ENCODE data around the gene CFAP46. TPM values are rescaled to one million over a fixed set of nuclear protein-coding genes. Genes with fewer than 3 reads are reported as not detected.
"Not testable (repeated sequence)": the region's sequence is repeated elsewhere in the genome, so short reads cannot be mapped to it uniquely, and the experiment has no call there.

Gene CFAP46
- total RNA-seq, 2 experiments from 2014 or later = 1.1 to 1.5 TPM

DNA sequence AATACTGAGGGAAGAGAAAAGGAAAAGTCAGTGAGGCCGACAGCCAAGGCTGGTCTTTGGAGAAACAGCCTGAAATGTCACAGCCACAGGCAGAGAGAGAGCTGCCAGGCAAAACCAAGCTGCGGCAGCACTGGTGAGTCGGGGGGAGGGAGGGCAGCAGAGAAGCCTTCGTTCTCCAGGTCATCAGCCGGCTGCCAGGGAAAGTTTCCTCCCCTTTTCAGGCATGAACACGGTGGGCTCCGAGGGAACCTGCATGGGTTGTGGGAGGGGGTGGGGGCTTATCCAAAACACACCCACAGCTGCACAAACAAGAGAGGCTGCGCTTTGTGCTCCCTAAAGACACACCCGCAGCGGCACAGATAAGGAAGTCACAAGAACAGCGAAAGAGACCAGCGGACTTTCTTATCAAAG lies 94.1 kb downstream of the CFAP46 start:
- DNase-seq = no peak
- Mint-ChIP-seq H3K36me3 (no peaks in the 10 kb centered on the region), H3K9me3 (no peaks in the 10 kb centered on the region), H3K27ac (no peak overlapping the region), H3K4me1 (peaks cover 9% of the 10 kb centered on the region), H3K4me3 (peak overlapping the region; percentile 42), H3K27me3 (no peaks in the 10 kb centered on the region)

GRCh38 chr10:132847856-132848255 lies 94.5 kb downstream of the CFAP46 start:
- Mint-ChIP-seq H3K27me3 (no peaks in the 10 kb centered on the region), H3K27ac (no peak overlapping the region), H3K9me3 (peaks cover 1% of the 10 kb centered on the region), H3K36me3 (no peaks in the 10 kb centered on the region), H3K4me3 (peak overlapping the region; percentile 42), H3K4me1 (peaks cover 9% of the 10 kb centered on the region)
- no peak for DNase-seq

DNA sequence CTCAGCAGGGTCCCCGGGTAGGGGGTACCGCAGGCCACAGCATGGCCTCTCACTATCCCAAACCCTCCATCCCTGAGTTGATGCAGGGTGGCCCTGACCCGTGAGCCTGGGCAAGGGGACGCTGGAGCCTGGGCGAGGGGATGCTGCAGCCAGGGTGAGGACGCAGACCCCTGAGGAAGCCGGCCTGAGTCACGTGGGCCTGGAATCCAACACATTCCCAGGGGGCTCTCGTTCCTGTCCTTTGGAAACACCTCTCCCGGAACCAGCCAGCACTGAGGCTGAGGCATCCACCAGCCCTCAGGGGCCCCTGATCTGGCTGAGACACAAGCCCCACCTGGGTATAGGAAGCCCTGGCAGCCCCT lies 95.0 kb downstream of the CFAP46 start:
- H3K27me3 Mint-ChIP-seq = peaks cover under 1% of the 10 kb centered on the region
- H3K27ac Mint-ChIP-seq = no peak overlapping the region
- H3K9me3 Mint-ChIP-seq = peaks cover 6% of the 10 kb centered on the region
- no peak for DNase-seq
- H3K4me1 Mint-ChIP-seq = peaks cover 9% of the 10 kb centered on the region
- no peaks in the 10 kb centered on the region for H3K36me3 Mint-ChIP-seq
- peak overlapping the region; percentile 42 for H3K4me3 Mint-ChIP-seq

GRCh38 chr10:132846631-132847415 lies 95.5 kb downstream of the CFAP46 start:
- Mint-ChIP-seq H3K27ac (no peak overlapping the region), H3K36me3 (no peaks in the 10 kb centered on the region), H3K9me3 (peaks cover 12% of the 10 kb centered on the region), H3K27me3 (peaks cover 6% of the 10 kb centered on the region), H3K4me3 (no peak overlapping the region), H3K4me1 (peaks cover 9% of the 10 kb centered on the region)
- DNase-seq = no peak

- Mint-ChIP-seq H3K4me3 (no peak overlapping the region), H3K36me3 (no peaks in the 10 kb centered on the region), H3K27me3 (peaks cover 6% of the 10 kb centered on the region), H3K4me1 (peaks cover 9% of the 10 kb centered on the region), H3K9me3 (peaks cover 12% of the 10 kb centered on the region), H3K27ac (no peak overlapping the region)
- no peak for DNase-seq
These were observed 96.4 kb downstream of the CFAP46 start for GRCh38 chr10:132845780-132846595.

DNA sequence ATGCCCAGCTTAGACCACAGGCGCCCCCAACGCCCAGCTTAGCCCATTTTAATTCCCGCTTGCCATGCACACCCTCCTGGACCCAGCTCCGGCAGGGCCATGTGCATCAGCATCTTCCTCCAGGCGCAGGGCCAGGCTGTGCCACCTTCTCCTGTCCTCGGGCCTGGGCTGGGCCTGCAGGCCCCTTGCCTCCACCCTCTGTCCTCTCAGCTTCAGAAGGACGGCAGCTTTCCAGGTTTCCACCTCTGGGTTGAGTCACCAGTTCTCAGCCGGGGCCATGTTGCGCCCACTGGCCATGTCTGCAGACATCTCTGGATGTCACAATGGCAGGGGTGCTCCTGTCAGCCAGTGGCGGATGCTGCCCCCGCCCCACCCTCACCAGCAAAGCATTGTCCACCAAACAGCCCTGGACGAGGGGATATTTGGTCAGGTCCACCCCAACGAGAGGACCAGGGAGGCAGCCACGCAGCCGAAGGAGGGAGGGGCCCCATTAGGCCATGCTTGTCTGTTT lies 97.3 kb downstream of the CFAP46 start:
- peaks cover 6% of the 10 kb centered on the region for H3K27me3 Mint-ChIP-seq
- no peaks in the 10 kb centered on the region for H3K36me3 Mint-ChIP-seq
- no peak overlapping the region for H3K27ac Mint-ChIP-seq
- no peak for DNase-seq
- peaks cover 9% of the 10 kb centered on the region for H3K4me1 Mint-ChIP-seq
- peaks cover 12% of the 10 kb centered on the region for H3K9me3 Mint-ChIP-seq
- no peak overlapping the region for H3K4me3 Mint-ChIP-seq

GRCh38 chr10:132844069-132844809 lies 98.1 kb downstream of the CFAP46 start:
- no peak for DNase-seq
- no peak overlapping the region for H3K4me3 Mint-ChIP-seq
- H3K9me3 Mint-ChIP-seq = peaks cover 12% of the 10 kb centered on the region
- no peaks in the 10 kb centered on the region for H3K36me3 Mint-ChIP-seq
- H3K4me1 Mint-ChIP-seq = peaks cover 9% of the 10 kb centered on the region
- no peak overlapping the region for H3K27ac Mint-ChIP-seq
- peaks cover 10% of the 10 kb centered on the region for H3K27me3 Mint-ChIP-seq

- peaks cover 12% of the 10 kb centered on the region for H3K9me3 Mint-ChIP-seq
- DNase-seq, H3K4me3 Mint-ChIP-seq, H3K27ac Mint-ChIP-seq, H3K36me3 Mint-ChIP-seq, H3K27me3 Mint-ChIP-seq, H3K4me1 Mint-ChIP-seq: not testable (repeated sequence)
These were observed 99.1 kb downstream of the CFAP46 start for GRCh38 chr10:132843276-132843675.

GRCh38 chr10:132842397-132842796 lies 100.0 kb downstream of the CFAP46 start:
- Mint-ChIP-seq H3K4me3 (no peak overlapping the region), H3K36me3 (no peaks in the 10 kb centered on the region), H3K9me3 (peaks cover 13% of the 10 kb centered on the region), H3K4me1 (peaks cover under 1% of the 10 kb centered on the region), H3K27me3 (peaks cover 10% of the 10 kb centered on the region), H3K27ac (no peak overlapping the region)
- no peak for DNase-seq

DNA sequence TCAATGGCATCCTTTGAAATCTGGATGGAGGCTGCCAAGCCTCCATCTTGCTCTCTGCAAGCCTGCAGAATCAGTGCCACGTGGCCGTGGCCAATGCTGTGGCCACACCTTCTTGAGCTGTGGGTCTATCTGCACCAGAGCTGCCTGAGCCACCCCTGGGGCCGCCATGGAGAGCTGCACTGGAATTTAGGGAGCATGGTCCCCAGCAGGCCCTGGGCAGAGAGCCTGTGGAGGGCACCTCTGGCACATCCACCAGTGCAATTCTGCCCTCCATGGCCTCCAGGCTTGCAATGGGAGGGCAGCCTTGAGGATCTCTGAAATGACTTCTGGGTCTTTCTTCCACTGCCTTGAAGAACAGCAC lies 100.8 kb downstream of the CFAP46 start:
- H3K9me3 Mint-ChIP-seq = peaks cover 16% of the 10 kb centered on the region
- H3K27me3 Mint-ChIP-seq = peaks cover 10% of the 10 kb centered on the region
- H3K4me1 Mint-ChIP-seq = peaks cover 5% of the 10 kb centered on the region
- DNase-seq = no peak
- no peaks in the 10 kb centered on the region for H3K36me3 Mint-ChIP-seq
- H3K4me3 Mint-ChIP-seq = no peak overlapping the region
- no peak overlapping the region for H3K27ac Mint-ChIP-seq

- no peak overlapping the region for H3K27ac Mint-ChIP-seq
- H3K4me3 Mint-ChIP-seq = no peak overlapping the region
- peaks cover 10% of the 10 kb centered on the region for H3K27me3 Mint-ChIP-seq
- no peaks in the 10 kb centered on the region for H3K36me3 Mint-ChIP-seq
- peaks cover 5% of the 10 kb centered on the region for H3K4me1 Mint-ChIP-seq
- no peak for DNase-seq
- H3K9me3 Mint-ChIP-seq = peaks cover 16% of the 10 kb centered on the region
These were observed 101.4 kb downstream of the CFAP46 start for GRCh38 chr10:132840698-132841614.

GRCh38 chr10:132839061-132839460 lies 103.3 kb downstream of the CFAP46 start:
- H3K4me3 Mint-ChIP-seq = no peak overlapping the region
- no peak overlapping the region for H3K27ac Mint-ChIP-seq
- no peak for DNase-seq
- peaks cover 16% of the 10 kb centered on the region for H3K9me3 Mint-ChIP-seq
- H3K4me1 Mint-ChIP-seq = peaks cover 5% of the 10 kb centered on the region
- peaks cover 10% of the 10 kb centered on the region for H3K27me3 Mint-ChIP-seq
- no peaks in the 10 kb centered on the region for H3K36me3 Mint-ChIP-seq

DNA sequence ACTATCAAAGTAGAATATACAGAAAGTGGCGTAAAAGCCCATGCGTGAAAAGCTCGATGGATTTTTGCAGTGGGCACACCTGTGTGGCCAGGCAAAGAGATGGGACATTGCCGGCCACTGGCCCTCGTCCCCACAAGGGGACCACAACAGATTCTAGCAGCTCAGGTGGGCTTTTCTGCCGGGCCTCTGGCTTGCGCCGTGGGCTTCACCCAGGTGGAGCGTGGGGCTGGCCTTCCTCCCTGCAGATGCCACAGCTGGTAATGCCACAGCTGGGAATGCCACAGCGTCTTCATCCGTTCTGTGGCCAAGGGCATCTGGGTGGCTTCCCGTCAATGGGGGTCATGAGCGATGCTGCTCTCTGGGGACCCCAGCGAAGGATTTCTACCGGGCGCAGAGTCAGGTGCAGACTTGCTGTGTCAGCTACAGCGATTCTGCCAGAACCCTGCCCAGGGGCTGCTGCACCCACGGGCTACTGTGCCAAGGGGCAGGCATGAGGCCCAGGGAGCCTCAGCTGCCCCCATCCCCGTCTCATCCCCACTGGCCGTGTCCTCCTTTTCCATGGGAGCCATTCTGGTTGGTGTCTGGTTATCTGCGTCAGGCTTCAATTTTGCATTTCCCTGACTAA lies 103.9 kb downstream of the CFAP46 start:
- H3K36me3 Mint-ChIP-seq = no peaks in the 10 kb centered on the region
- no peak overlapping the region for H3K4me3 Mint-ChIP-seq
- no peak for DNase-seq
- no peak overlapping the region for H3K27ac Mint-ChIP-seq
- peaks cover 5% of the 10 kb centered on the region for H3K4me1 Mint-ChIP-seq
- H3K27me3 Mint-ChIP-seq = peaks cover 10% of the 10 kb centered on the region
- H3K9me3 Mint-ChIP-seq = peaks cover 16% of the 10 kb centered on the region

- DNase-seq = no peak
- H3K27me3 Mint-ChIP-seq = peaks cover 10% of the 10 kb centered on the region
- H3K27ac Mint-ChIP-seq = no peak overlapping the region
- H3K9me3 Mint-ChIP-seq = peaks cover 15% of the 10 kb centered on the region
- no peaks in the 10 kb centered on the region for H3K36me3 Mint-ChIP-seq
- peaks cover 5% of the 10 kb centered on the region for H3K4me1 Mint-ChIP-seq
- no peak overlapping the region for H3K4me3 Mint-ChIP-seq
These were observed 104.5 kb downstream of the CFAP46 start for GRCh38 chr10:132837905-132838304.

Measured in activated naive CD8-positive, alpha-beta T cell treated with anti-CD3 and anti-CD28 coated beads for 36 hours (primary cell).